Lung (tissue), 12 donors: Measurements from ENCODE around the gene VPS35. TPM values are rescaled to one million over a fixed set of nuclear protein-coding genes. Genes with fewer than 3 reads are reported as not detected.

Source experiments
- ATAC-seq: fragments of 200-7000 bp; cut with Tn5 transposase; one replicate; pipeline ENCODE4 v1.9.1; 2020; ENCODE audit warnings: moderate number of reproducible peaks; ENCODE audit not compliant: insufficient read depth, low FRiP score
- DNase-seq, 3 donors: peaks; one replicate each; pipeline ENCODE4 v3.0.0-alpha.2; 2013 to 2017
- H3K27ac ChIP-seq, 2 donors: one replicate each; pipeline ENCODE4 v1.5.1; 2013; ENCODE audit warnings: mild to moderate bottlenecking in 2 of 2, moderate library complexity in 2 of 2, control low read depth in 1 of 2, inconsistent platforms in 1 of 2, low read depth in 1 of 2, low read length in 1 of 2
- H3K27me3 ChIP-seq, 3 donors: one replicate each; pipeline ENCODE4 v1.5.1; 2013; ENCODE audit warnings: low read length in 2 of 3; ENCODE audit not compliant: control insufficient read depth in 3 of 3, insufficient read depth in 3 of 3
- H3K36me3 ChIP-seq, 4 donors: one replicate each; pipeline ENCODE4 v1.5.1; 2013; ENCODE audit warnings: low read length in 4 of 4, mild to moderate bottlenecking in 1 of 4, moderate library complexity in 1 of 4; ENCODE audit not compliant: control insufficient read depth in 4 of 4, insufficient read depth in 4 of 4
- H3K4me1 ChIP-seq, 5 donors: one replicate each; pipeline ENCODE4 v1.5.1; 2013; ENCODE audit warnings: low read length in 5 of 5, mild to moderate bottlenecking in 2 of 5, moderate library complexity in 1 of 5; ENCODE audit not compliant: control insufficient read depth in 5 of 5, insufficient read depth in 5 of 5
- H3K4me3 ChIP-seq: one replicate; pipeline ENCODE4 v1.5.1; 2013; ENCODE audit warnings: mild to moderate bottlenecking, control low read depth, moderate library complexity
- H3K9ac ChIP-seq, 2 donors: one replicate each; pipeline ENCODE4 v1.5.1; 2013; ENCODE audit warnings: low read length in 2 of 2, control low read depth in 1 of 2; ENCODE audit not compliant: insufficient read depth in 1 of 2
- H3K9me3 ChIP-seq, 4 donors: one replicate each; pipeline ENCODE4 v1.5.1; 2013; ENCODE audit warnings: low read length in 3 of 4, mild to moderate bottlenecking in 1 of 4, moderate library complexity in 1 of 4; ENCODE audit not compliant: control insufficient read depth in 4 of 4, insufficient read depth in 3 of 4
- CTCF ChIP-seq: IDR thresholded peaks from 2 replicates; pipeline ENCODE4 v1.5.1; 2012; ENCODE audit warnings: mild to moderate bottlenecking; ENCODE audit errors: control extremely low read depth, extremely low read depth
- WGBS, 2 donors: extraction: QIAGEN DNeasy Blood & Tissue Kit; methylation state at CpG; one replicate each; pipeline ENCODE4 v1.1.7; 2013; 5-methylcytosine and 5-hydroxymethylcytosine counted together
- polyA plus RNA-seq, 2 donors: library from polyadenylated mRNA; stranded (reverse); fragments of 200-250 nt; gene quantifications; one replicate each; pipeline ENCODE4 v1.2.1, GENCODE V29; 2013
- total RNA-seq, 2 donors: library from RNA; depleted of rRNA in 1 of 2; stranded (reverse); fragments of >200 nt in 1 of 2; gene quantifications; one replicate each; pipeline ENCODE4 v1.2.1, GENCODE V29; 2014 to 2021
- donor health status: control.
- donor health status: control.
- donor health status: Bipolar disorder and iron deficiency.
- donor health status: healthy.
- donor health status: DM: yes; HTN: yes; CAD: no.

The VPS35 gene
- total and polyA plus RNA-seq, 4 donors: 16.6 to 104 (median 69.0) TPM

- ATAC-seq (no peak), DNase-seq (no peak)
- no peak for TF ChIP-seq CTCF
- Histone ChIP-seq H3K9me3 (no peaks in the 10 kb centered on the region), H3K27ac (peak overlapping the region in 1 of 2 donors; percentile 3), H3K27me3 (no peaks in the 10 kb centered on the region), H3K4me3 (no peak overlapping the region), H3K9ac (no peak overlapping the region), H3K36me3 (peaks cover 0 to 4% (median 3%) of the 10 kb centered on the region in 4 donors), H3K4me1 (no peaks in the 10 kb centered on the region)
- 66 to 86% methylated on average over 3 of the region's 3 CpGs for WGBS, 2 donors
These were observed 8.0 kb upstream of the VPS35 start for GRCh38 chr16:46696957-46697356.

- no peak for ATAC-seq
- Histone ChIP-seq H3K9ac (no peak overlapping the region), H3K4me3 (no peak overlapping the region), H3K27me3 (no peaks in the 10 kb centered on the region), H3K36me3 (peaks cover 0 to 4% (median 1%) of the 10 kb centered on the region in 4 donors), H3K4me1 (peaks cover 0 to 8% (median 3%) of the 10 kb centered on the region in 5 donors), H3K27ac (peak overlapping the region in 1 of 2 donors; percentile 59), H3K9me3 (no peaks in the 10 kb centered on the region)
- TF ChIP-seq CTCF: no peak
- DNase-seq: no peak
- WGBS, 2 donors: 92 to 98% methylated on average over 5 of the region's 5 CpGs
These were observed 7.0 kb upstream of the VPS35 start for GRCh38 chr16:46695937-46696336.

- no peak for TF ChIP-seq CTCF
- DNase-seq (no peak), ATAC-seq (no peak)
- Histone ChIP-seq H3K9ac (no peak overlapping the region), H3K27ac (no peak overlapping the region), H3K4me1 (peaks cover 0 to 16% (median 11%) of the 10 kb centered on the region in 5 donors), H3K9me3 (no peaks in the 10 kb centered on the region), H3K27me3 (no peaks in the 10 kb centered on the region), H3K4me3 (no peak overlapping the region), H3K36me3 (peaks cover 0 to 7% (median 1%) of the 10 kb centered on the region in 4 donors)
- 97 to 98% methylated on average over 2 of the region's 2 CpGs for WGBS, 2 donors
These were observed 4.6 kb upstream of the VPS35 start for GRCh38 chr16:46693598-46693997.

GRCh38 chr16:46691726-46692125 is 2.7 kb upstream of the VPS35 start:
- Histone ChIP-seq H3K9me3 (no peaks in the 10 kb centered on the region), H3K27ac (no peak overlapping the region), H3K36me3 (peaks cover 0 to 9% (median 1%) of the 10 kb centered on the region in 4 donors), H3K4me3 (no peak overlapping the region), H3K27me3 (no peaks in the 10 kb centered on the region), H3K4me1 (peaks cover 8 to 32% (median 11%) of the 10 kb centered on the region in 5 donors), H3K9ac (no peak overlapping the region)
- no peak for TF ChIP-seq CTCF
- DNase-seq (no peak), ATAC-seq (no peak)
- 35 to 58% methylated on average over 4 of the region's 4 CpGs for WGBS, 2 donors
